Endothelial cell of umbilical vein (primary cell): ENCODE results near the gene ANKRD34B. TPM values are rescaled to one million over a fixed set of nuclear protein-coding genes. Genes with fewer than 3 reads are reported as not detected.

Experiments
- BruUV-seq: library from RNA; stranded (reverse); fragments of 400-500 nt; replicated peaks from 2 replicates; lab custom pipeline; 2021; lab: Mats Ljungman, UMichigan
- CTCF ChIA-PET: fragments of 300-600, 350-600 bp; sonication (Branson Sonifier 250); formaldehyde crosslinking; loops from one replicate; lab custom pipeline; 2021; ENCODE audit warnings: antibody characterized with exemption, inconsistent platforms; lab: Charles Lee
- POLR2A ChIA-PET: fragments of 300-600, 350-600 bp; sonication (Branson Sonifier 250); formaldehyde crosslinking; loops from one replicate; lab custom pipeline; 2021; ENCODE audit warnings: antibody characterized with exemption, inconsistent platforms; lab: Charles Lee
- DNase-seq: peaks from one replicate; pipeline ENCODE4 v3.0.0-alpha.2; 2011; ENCODE audit warnings: low read depth, low spot score
- FAIRE-seq: peaks from 2 replicates; lab custom pipeline; 2011; peaks lifted over from hg19 to GRCh38; lab: Jason Lieb, UNC
- H2AFZ ChIP-seq: 2 replicates; pipeline ENCODE4 v1.6.0; 2012; ENCODE audit warnings: low read depth, low read length, control low read depth, inconsistent platforms
- H3K27ac ChIP-seq: 2 replicates; pipeline ENCODE4 v1.5.1; 2011; ENCODE audit warnings: low read depth, mild to moderate bottlenecking, control low read depth, low read length, moderate library complexity; ENCODE audit not compliant: insufficient read depth
- H3K27me3 ChIP-seq, 2 experiments: 2 replicates each; pipeline versions ENCODE4 v1.6.0 to v1.6.1; 2011; ENCODE audit warnings: low read length in 2 of 2, mixed read lengths in 1 of 2; ENCODE audit not compliant: control insufficient read depth in 2 of 2, insufficient read depth in 2 of 2
- H3K36me3 ChIP-seq, 2 experiments: 2 replicates in 1 of 2; 3 replicates in 1 of 2; pipeline ENCODE4 v1.5.1; 2011; ENCODE audit warnings: low read length in 2 of 2, mild to moderate bottlenecking in 1 of 2, moderate library complexity in 1 of 2; ENCODE audit not compliant: control insufficient read depth in 2 of 2, insufficient read depth in 2 of 2; ENCODE audit errors: extremely low read depth in 1 of 2
- H3K4me1 ChIP-seq: 3 replicates; pipeline ENCODE4 v1.5.1; 2011; ENCODE audit warnings: mild to moderate bottlenecking, low read length; ENCODE audit not compliant: control insufficient read depth, insufficient read depth; ENCODE audit errors: extremely low read depth
- H3K4me2 ChIP-seq: 2 replicates; pipeline ENCODE4 v1.6.1; 2011; ENCODE audit warnings: low read length, control low read depth, mixed read lengths; ENCODE audit not compliant: insufficient read depth
- H3K4me3 ChIP-seq, 3 experiments: fragments of 200-600 bp in 1 of 3; sonication (generic), shearing (Covaris generic) in 1 of 3; replicated peaks in 1 of 3; 2 replicates each; pipeline ENCODE4 v1.5.1; 2011 to 2016; ENCODE audit warnings: control low read depth in 3 of 3, low read length in 3 of 3, mild to moderate bottlenecking in 2 of 3, inconsistent platforms in 1 of 3, low read depth in 1 of 3, moderate library complexity in 1 of 3; ENCODE audit not compliant: insufficient read depth in 1 of 3
- H3K79me2 ChIP-seq: 2 replicates; pipeline ENCODE4 v1.6.0; 2012; ENCODE audit warnings: low read length, inconsistent platforms; ENCODE audit not compliant: control insufficient read depth, insufficient read depth
- H3K9ac ChIP-seq: replicated peaks from 2 replicates; pipeline ENCODE3; 2011; ENCODE audit warnings: low read length, control low read depth; ENCODE audit not compliant: insufficient read depth; ENCODE audit errors: extremely low read depth
- H3K9me1 ChIP-seq: replicated peaks from 3 replicates; pipeline ENCODE4 v1.6.0; 2011; ENCODE audit warnings: mild to moderate bottlenecking, low read length; ENCODE audit not compliant: control insufficient read depth, insufficient read depth; ENCODE audit errors: extremely low read depth
- H3K9me3 ChIP-seq: replicated peaks from 2 replicates; pipeline ENCODE4 v1.5.1; 2012; ENCODE audit warnings: low read length, inconsistent platforms; ENCODE audit not compliant: control insufficient read depth, insufficient read depth
- H4K20me1 ChIP-seq: replicated peaks from 2 replicates; pipeline ENCODE3; 2011; ENCODE audit warnings: mild to moderate bottlenecking, low read length; ENCODE audit not compliant: control insufficient read depth, insufficient read depth; ENCODE audit errors: extremely low read depth
- EZH2 ChIP-seq: IDR thresholded peaks from 2 replicates; pipeline ENCODE4 v1.6.1; 2012; ENCODE audit warnings: borderline replicate concordance, low read depth, mild to moderate bottlenecking, moderate library complexity, low read length, inconsistent platforms; ENCODE audit not compliant: severe bottlenecking
- FOS ChIP-seq: IDR thresholded peaks from 2 replicates; pipeline ENCODE4 v1.6.1; 2011; ENCODE audit warnings: mild to moderate bottlenecking, low read length, moderate library complexity, borderline replicate concordance; ENCODE audit not compliant: insufficient read depth
- GATA2 ChIP-seq: IDR thresholded peaks from 2 replicates; pipeline ENCODE4 v1.7.0; 2011; ENCODE audit warnings: low read depth, mild to moderate bottlenecking, moderate library complexity, mixed read lengths, low read length; ENCODE audit not compliant: insufficient read length, insufficient read depth
- JUN ChIP-seq: IDR thresholded peaks from 2 replicates; pipeline ENCODE4 v1.6.1; 2011; ENCODE audit warnings: borderline replicate concordance, low read depth; ENCODE audit not compliant: insufficient read length, insufficient read depth
- POLR2A ChIP-seq: IDR thresholded peaks from 2 replicates; pipeline ENCODE4 v1.6.1; 2012; ENCODE audit warnings: low read depth, mild to moderate bottlenecking, control low read depth, low read length
- dilution Hi-C: fragments of 300-500 bp; cut with MboI; formaldehyde crosslinking; loops from one replicate; pipeline ENCODE4 v1.15.0; 2019; ENCODE audit warnings: low sequenced_read_pairs; ENCODE audit not compliant: extremely low pct_ligation_motif_present
- intact Hi-C: fragments of 100-400 bp; cut with micrococcal nuclease; formaldehyde crosslinking; loops from one replicate; pipeline ENCODE4 v1.10.0; 2022
- polyA plus RNA-seq, 4 experiments: library from polyadenylated mRNA; depleted of rRNA in 3 of 4; stranded (reverse) in 3 of 4; unstranded in 1 of 4; fragments of >200 nt; gene quantifications; 2 replicates each; pipeline versions ENCODE4 v1.2.1 to v1.2.3, GENCODE V29; 2011 to 2012; ENCODE audit warnings: missing spikeins in 1 of 4
- small RNA-seq: library from RNA; depleted of rRNA; stranded (forward); fragments of <200 nt; gene quantifications from one replicate; pipeline ENCODE3, GENCODE V24; 2012; ENCODE audit warnings: low replicate concordance, low read depth; ENCODE audit not compliant: insufficient read depth, insufficient read length
- total RNA-seq: library from RNA; stranded (reverse); gene quantifications from 2 replicates; pipeline ENCODE4 v1.2.3, GENCODE V29; 2021
- TF ChIP-seq, protein P1 (sequence below), 2 donors: IDR thresholded peaks; 1 replicate in 1 of 2; 2 replicates in 1 of 2; pipeline ENCODE4 v1.5.1; 2011; ENCODE audit warnings: low read length in 2 of 2, mild to moderate bottlenecking in 2 of 2, moderate library complexity in 2 of 2, control low read depth in 1 of 2, inconsistent platforms in 1 of 2, low read depth in 1 of 2; ENCODE audit not compliant: insufficient read depth in 1 of 2; ENCODE audit errors: extremely low read depth in 1 of 2
- TF ChIP-seq, protein P2 (sequence below): IDR thresholded peaks from 2 replicates; pipeline ENCODE4 v1.6.1; 2011; ENCODE audit not compliant: insufficient read depth, insufficient read length

The ANKRD34B gene
- total and polyA plus RNA-seq, 2 donors (not counting 3 experiments of a cell fraction or from before 2014, with no cell fraction given): not detected

DNA sequence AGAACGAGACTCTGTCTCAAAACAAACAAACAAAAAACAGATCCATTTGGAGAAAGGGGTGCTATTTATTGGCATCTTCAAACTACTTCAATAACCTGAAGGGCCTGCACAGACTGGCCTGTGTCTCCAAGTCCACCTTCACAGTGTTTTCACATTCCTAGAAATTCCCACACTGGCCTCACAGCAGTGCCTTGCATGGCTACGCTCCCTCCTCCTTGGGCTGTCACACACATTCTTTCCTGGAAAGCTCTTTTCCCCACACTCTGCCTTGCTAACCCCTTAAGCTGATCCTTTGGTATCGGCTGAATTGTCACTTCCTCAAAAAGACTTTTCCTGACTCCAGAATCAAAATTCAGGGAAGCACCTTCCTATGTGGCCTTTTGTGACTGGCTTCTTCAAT lies 62.4 kb downstream of the ANKRD34B start:
- Histone ChIP-seq H3K4me1 (no peaks in the 10 kb centered on the region), H3K36me3 (no peaks in the 10 kb centered on the region), H3K9me3 (no peaks in the 10 kb centered on the region), H3K27me3 (no peaks in the 10 kb centered on the region), H3K4me2 (no peak overlapping the region), H2AFZ (no peak overlapping the region), H3K9me1 (no peaks in the 10 kb centered on the region), H3K79me2 (no peaks in the 10 kb centered on the region), H3K27ac (no peak overlapping the region), H4K20me1 (no peaks in the 10 kb centered on the region), H3K4me3 (no peak overlapping the region), H3K9ac (no peak overlapping the region)
- CTCF ChIA-PET: interaction anchor here (1.1 kb wide), 1 partner anchor 26 kb away, joined by 7 read pairs; no protein-coding TSS in a partner anchor
- dilution Hi-C loops: no loop called here
- TF ChIP-seq GATA2: no peak
- TF ChIP-seq FOS: no peak
- TF ChIP-seq, protein P1, sequence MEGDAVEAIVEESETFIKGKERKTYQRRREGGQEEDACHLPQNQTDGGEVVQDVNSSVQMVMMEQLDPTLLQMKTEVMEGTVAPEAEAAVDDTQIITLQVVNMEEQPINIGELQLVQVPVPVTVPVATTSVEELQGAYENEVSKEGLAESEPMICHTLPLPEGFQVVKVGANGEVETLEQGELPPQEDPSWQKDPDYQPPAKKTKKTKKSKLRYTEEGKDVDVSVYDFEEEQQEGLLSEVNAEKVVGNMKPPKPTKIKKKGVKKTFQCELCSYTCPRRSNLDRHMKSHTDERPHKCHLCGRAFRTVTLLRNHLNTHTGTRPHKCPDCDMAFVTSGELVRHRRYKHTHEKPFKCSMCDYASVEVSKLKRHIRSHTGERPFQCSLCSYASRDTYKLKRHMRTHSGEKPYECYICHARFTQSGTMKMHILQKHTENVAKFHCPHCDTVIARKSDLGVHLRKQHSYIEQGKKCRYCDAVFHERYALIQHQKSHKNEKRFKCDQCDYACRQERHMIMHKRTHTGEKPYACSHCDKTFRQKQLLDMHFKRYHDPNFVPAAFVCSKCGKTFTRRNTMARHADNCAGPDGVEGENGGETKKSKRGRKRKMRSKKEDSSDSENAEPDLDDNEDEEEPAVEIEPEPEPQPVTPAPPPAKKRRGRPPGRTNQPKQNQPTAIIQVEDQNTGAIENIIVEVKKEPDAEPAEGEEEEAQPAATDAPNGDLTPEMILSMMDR (IDR thresholded peaks at IDR 0.05; ENCODE audit: extremely low read depth in 1 of 2, insufficient read depth in 1 of 2, low read depth in 1 of 2, low read length in 2 of 2): no peak
- no peak for TF ChIP-seq POLR2A
- no peak for TF ChIP-seq EZH2
- no peak for TF ChIP-seq JUN
- TF ChIP-seq, protein P2, sequence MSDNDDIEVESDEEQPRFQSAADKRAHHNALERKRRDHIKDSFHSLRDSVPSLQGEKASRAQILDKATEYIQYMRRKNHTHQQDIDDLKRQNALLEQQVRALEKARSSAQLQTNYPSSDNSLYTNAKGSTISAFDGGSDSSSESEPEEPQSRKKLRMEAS: no peak
- no TSS peak for BruUV-seq
- intact Hi-C loops: no loop called here
- DNase-seq: no peak
- POLR2A ChIA-PET: interaction anchor here (0.7 kb wide), 1 partner anchor 91 kb away, joined by 4 read pairs; no protein-coding TSS in a partner anchor
- FAIRE-seq: no peak

Small RNA genes lying within 50 kb of the gene (small RNA-seq; reads per million reads assigned to genes)
- not detected for gene DBIP2

Other genes with a start within 250 kb of the ANKRD34B start
- gene ZFYVE16, start 162.2 kb downstream of the ANKRD34B start, total RNA-seq: 36.8 and 43.1 TPM in 2 replicates
- gene ZFYVE16, start 162.2 kb downstream of the ANKRD34B start, polyA plus RNA-seq: 3.6 and 5.1 TPM in 2 replicates
- 2.0 and 2.6 TPM in 2 replicates for gene FAM151B, start 82.2 kb downstream of the ANKRD34B start, total RNA-seq
- gene FAM151B, start 82.2 kb downstream of the ANKRD34B start, polyA plus RNA-seq: 0.64 and 0.91 TPM in 2 replicates
- 10.5 and 13.0 TPM in 2 replicates for gene MSH3, start 84.4 kb upstream of the ANKRD34B start, total RNA-seq
- 1.4 and 2.0 TPM in 2 replicates for gene MSH3, start 84.4 kb upstream of the ANKRD34B start, polyA plus RNA-seq
- 32.8 and 35.8 TPM in 2 replicates for gene DHFR, start 84.7 kb upstream of the ANKRD34B start, total RNA-seq
- 11.4 and 17.6 TPM in 2 replicates for gene DHFR, start 84.7 kb upstream of the ANKRD34B start, polyA plus RNA-seq